GM18867 (cell line): ENCODE measurements around the gene GH1.
A peak's percentile ranks its signal among the peaks of the same experiment; 100 is the strongest.

ENCODE experiments used
- ATAC-seq: cut with Tn5 transposase; IDR thresholded peaks from one replicate; pipeline ENCODE4 v1.9.1; 2021; ENCODE audit warnings: mild to moderate bottlenecking, moderate library complexity; ENCODE audit not compliant: unreplicated experiment

GH1 gene

GRCh38 chr17:63945784-63946439 lies 27.3 kb upstream of the GH1 start:
- no peak for ATAC-seq

GRCh38 chr17:63944736-63945499 lies 26.3 kb upstream of the GH1 start:
- no peak for ATAC-seq

DNA sequence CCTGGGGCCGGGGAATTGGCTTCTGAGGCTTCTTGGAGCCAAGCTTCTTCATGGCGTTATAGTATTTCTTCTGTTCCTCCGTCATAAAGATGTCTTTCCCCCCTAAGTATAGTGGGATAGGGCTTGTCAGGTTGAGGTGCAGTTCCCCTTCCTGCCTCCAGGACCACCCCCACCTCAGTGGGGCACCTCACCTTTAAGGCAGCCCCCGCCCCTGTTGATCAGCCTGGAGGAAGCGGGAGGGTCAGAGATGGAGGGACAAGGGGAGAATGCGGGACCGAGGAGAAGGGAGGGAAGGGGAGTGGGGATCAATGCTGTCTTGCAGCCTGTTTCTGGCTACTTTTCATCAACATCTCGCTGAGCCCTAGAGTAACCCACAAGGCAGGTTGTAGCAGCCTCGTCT lies 25.1 kb upstream of the GH1 start:
- no peak for ATAC-seq

GRCh38 chr17:63942309-63942985 lies 23.8 kb upstream of the GH1 start:
- ATAC-seq: no peak

DNA sequence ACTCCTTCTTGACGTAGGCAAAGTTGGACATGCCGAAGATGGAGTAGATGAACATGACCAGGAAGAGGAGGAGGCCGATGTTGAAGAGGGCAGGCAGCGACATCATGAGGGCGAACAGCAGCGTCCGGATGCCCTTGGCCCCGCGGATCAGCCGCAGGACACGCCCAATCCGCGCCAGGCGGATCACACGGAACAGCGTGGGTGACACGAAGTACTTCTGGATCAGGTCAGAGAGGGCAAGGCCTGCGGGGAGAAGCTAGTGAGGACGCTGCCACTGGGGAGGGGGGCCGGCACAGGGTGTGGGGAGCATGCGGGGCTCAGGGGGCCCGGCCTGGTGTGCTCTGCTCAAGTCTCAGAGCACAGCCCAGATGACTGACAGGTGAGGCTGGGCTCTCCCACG lies 23.1 kb upstream of the GH1 start:
- no peak for ATAC-seq

DNA sequence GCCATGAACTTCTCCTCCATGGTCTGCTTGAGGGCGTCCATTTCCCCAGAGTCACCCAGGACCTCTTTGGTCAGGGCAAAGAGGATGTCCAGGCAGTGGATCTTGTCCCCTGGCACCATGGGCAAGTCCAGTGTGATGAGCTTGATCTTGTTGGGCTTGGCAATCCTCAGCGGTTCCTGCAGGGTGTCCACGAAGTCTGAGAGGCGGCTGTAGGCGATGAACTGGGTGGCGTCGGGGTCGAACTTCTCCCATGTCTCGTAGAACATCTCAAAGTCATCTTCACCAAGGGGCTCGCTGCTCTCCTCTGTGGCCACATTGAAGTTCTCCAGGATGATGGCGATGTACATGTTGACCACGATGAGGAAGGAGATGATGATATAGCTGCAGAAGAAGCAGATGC lies 22.5 kb upstream of the GH1 start:
- ATAC-seq: no peak

DNA sequence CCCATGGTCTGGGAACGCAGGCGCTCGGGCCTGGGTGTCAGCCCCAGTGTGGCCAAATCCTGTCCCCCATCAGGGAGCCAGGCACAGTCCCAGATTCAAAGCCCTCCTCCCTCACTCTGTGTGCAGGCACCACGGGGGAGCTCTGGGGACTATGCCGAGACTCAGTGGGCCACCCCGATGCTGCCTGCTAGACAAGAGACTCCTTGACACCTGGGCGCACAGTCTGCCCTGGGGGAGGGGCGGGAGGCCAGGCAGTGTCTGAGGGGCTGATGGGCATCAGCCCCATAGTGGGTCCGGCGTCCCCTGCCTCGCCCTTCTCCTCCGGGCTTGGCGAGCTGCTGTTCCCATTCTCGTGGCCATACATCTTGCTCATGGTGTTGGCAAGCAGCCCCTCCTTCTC lies 21.9 kb upstream of the GH1 start:
- no peak for ATAC-seq

GRCh38 chr17:63939884-63940283 lies 21.2 kb upstream of the GH1 start:
- no peak for ATAC-seq

GRCh38 chr17:63939401-63939800 lies 20.8 kb upstream of the GH1 start:
- no peak for ATAC-seq

DNA sequence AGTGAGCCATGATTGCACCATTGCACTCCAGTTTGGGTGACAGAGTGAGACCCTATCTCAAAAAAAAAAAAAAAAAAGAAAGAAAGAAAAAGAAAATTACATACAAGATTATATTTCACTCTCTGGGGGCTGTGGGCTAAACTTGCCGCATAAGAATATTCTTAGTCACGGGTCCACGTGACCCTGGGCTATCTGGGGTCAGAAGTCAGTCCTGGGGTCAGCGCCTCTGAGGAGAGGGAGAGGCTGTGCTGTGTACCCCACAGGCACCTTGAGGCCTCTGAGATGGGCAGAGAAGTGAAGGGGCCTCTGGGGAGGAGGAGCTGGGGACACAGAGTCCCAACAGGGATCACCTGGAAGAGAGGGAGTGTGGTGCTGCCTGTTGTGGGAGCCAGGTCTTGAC lies 19.3 kb upstream of the GH1 start:
- no peak for ATAC-seq

GRCh38 chr17:63937319-63937718 lies 18.7 kb upstream of the GH1 start:
- no peak for ATAC-seq

GRCh38 chr17:63934183-63935112 lies 15.8 kb upstream of the GH1 start:
- ATAC-seq: no peak

DNA sequence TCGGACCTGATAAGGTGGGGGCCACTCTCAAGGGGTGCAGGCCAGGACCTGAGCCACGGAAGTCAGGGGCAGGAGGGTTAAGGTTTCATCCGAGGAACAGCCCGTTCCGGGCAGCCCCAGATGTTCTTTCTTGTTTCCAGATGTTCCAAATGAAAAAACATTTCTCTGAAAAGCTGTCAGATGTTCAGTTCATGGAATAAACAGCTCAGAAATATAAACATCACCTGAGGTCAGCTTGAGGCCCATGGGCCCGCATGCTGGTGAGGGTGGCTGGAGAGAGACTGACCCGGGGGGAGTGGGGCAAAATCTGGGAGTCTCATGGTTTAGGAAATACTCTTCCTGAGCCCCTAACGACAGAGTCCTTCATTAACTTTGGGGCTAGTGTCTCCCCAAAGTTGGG lies 15.0 kb upstream of the GH1 start:
- ATAC-seq: no peak

- ATAC-seq: peak; percentile 3
Observed at GRCh38 chr17:63932721-63933120, 14.1 kb upstream of the GH1 start.

GRCh38 chr17:63931981-63932561 lies 13.4 kb upstream of the GH1 start, which contains the start of gene CD79B:
Gene CD79B, minus strand, starts transcription at chr17:63932331. Its CDS starts 70 bp downstream, at chr17:63932261.
- peak; percentile 77 for ATAC-seq

GRCh38 chr17:63930951-63931575 lies 12.4 kb upstream of the GH1 start:
- ATAC-seq: peak; percentile 52

DNA sequence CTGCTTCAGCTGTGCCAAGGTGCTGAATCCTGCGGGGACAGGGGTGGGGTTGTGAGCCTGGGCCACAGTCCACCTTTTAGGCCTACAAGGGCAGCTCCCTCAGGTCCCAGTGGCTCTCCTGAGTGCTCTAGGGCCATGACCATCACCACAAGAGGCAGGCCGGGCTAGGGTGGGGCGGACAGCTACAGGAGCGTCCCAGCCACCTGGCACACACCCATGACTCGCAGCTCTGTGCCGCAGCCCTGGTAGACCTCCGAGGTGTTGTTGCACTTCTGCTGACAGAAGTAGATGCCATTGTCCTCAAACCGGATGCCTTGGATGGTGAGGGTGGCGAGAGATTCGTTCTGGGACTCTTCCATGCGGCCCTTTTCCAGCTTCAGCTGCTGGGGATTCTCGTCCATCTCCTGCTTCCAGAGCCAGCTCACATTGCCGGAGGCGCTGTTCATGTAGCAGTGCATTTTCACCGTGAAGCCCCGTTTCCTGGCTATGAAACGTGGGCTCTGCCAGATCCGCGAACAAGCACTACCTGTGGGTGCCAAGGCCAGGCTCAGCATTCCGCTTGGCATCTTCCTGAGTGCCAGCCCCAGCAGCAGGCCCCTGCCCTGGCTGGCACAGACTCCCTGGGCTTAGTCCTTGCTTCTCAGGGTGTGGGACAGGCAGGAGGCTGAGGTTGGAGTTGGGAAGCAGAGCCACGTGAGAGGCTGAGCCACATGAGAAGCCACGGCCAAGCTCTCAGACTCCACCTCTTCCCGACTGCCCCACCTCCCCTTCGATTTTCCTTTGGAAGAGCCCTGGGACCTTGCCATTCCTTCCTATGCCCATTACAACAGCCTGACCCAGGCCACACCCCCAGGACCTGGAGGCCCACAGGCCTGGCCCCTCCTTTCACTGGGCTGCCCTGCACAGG lies 11.5 kb upstream of the GH1 start:
- ATAC-seq: no peak

- no peak for ATAC-seq
Observed at GRCh38 chr17:63928966-63929695, 10.5 kb upstream of the GH1 start.
